Measurements from ENCODE around the gene CSRNP3.

Gene CSRNP3

GRCh38 chr2:165435611-165436010 lies 33.9 kb upstream of the CSRNP3 start:
- TF ChIP-seq, protein P1, sequence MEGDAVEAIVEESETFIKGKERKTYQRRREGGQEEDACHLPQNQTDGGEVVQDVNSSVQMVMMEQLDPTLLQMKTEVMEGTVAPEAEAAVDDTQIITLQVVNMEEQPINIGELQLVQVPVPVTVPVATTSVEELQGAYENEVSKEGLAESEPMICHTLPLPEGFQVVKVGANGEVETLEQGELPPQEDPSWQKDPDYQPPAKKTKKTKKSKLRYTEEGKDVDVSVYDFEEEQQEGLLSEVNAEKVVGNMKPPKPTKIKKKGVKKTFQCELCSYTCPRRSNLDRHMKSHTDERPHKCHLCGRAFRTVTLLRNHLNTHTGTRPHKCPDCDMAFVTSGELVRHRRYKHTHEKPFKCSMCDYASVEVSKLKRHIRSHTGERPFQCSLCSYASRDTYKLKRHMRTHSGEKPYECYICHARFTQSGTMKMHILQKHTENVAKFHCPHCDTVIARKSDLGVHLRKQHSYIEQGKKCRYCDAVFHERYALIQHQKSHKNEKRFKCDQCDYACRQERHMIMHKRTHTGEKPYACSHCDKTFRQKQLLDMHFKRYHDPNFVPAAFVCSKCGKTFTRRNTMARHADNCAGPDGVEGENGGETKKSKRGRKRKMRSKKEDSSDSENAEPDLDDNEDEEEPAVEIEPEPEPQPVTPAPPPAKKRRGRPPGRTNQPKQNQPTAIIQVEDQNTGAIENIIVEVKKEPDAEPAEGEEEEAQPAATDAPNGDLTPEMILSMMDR (conservative IDR thresholded peaks at IDR 0.05; ENCODE audit: low read length), result no peak
- TF ChIP-seq EZH2phosphoT487 (IDR thresholded peaks at IDR 0.05; ENCODE audit: borderline replicate concordance), result no peak
- H3F3A ChIP-seq (ENCODE audit: low read depth), result no peaks in the 10 kb centered on the region
- no peaks in the 10 kb centered on the region for H3K36me3 ChIP-seq (ENCODE audit: insufficient read depth, low read length)
- no peaks in the 10 kb centered on the region for H3K9me2 ChIP-seq (replicated peaks; ENCODE audit: low read depth, low read length)
- H3K4me2 ChIP-seq (ENCODE audit: low read depth, low read length, poor library complexity, severe bottlenecking), result no peak overlapping the region
- H3K4me3 ChIP-seq (ENCODE audit: low read length, poor library complexity, severe bottlenecking), result no peak overlapping the region
- no peak overlapping the region for H2AFZ ChIP-seq (ENCODE audit: low read length)
- H3K79me2 ChIP-seq (ENCODE audit: insufficient read depth, low read length), result no peaks in the 10 kb centered on the region
- peaks cover 13% of the 10 kb centered on the region for H3K4me1 ChIP-seq (ENCODE audit: insufficient read depth, low read length, poor library complexity, severe bottlenecking)
- no peak overlapping the region for H3K9ac ChIP-seq (ENCODE audit: low read depth, low read length, poor library complexity, severe bottlenecking)
- H4K20me1 ChIP-seq (ENCODE audit: insufficient read depth, low read length, poor library complexity, severe bottlenecking), result no peaks in the 10 kb centered on the region
- H3K27me3 ChIP-seq (ENCODE audit: insufficient read depth, low read length, poor library complexity, severe bottlenecking), result no peaks in the 10 kb centered on the region
- no peaks in the 10 kb centered on the region for H3K9me3 ChIP-seq (ENCODE audit: insufficient read depth, low read depth, low read length)

DNA sequence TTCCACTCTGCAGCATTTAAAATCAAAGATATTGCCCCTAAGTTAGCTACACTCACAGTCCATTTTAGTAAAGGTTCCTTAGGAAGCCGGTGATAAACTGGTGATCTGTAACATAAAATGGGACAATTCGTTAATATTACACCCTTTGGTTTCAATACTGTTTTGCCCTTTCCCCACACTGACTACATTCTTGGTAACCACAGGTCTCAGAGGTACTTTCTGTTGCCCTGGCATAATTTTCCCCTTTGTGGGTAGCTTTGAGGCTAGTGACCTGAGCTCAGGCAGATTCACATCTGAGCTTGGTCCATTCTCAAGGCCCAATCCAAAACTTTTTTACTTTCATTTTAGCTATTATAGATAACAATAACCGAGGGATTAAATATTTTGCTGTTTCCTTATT lies 32.9 kb upstream of the CSRNP3 start:
- H3K4me1 ChIP-seq (ENCODE audit: insufficient read depth, low read length, poor library complexity, severe bottlenecking), result peaks cover 13% of the 10 kb centered on the region
- no peaks in the 10 kb centered on the region for H3K9me3 ChIP-seq (ENCODE audit: insufficient read depth, low read depth, low read length)
- no peak for TF ChIP-seq EZH2phosphoT487 (IDR thresholded peaks at IDR 0.05; ENCODE audit: borderline replicate concordance)
- TF ChIP-seq, protein P1 (conservative IDR thresholded peaks at IDR 0.05; ENCODE audit: low read length), result no peak
- H3K9ac ChIP-seq (ENCODE audit: low read depth, low read length, poor library complexity, severe bottlenecking), result no peak overlapping the region
- H3K27me3 ChIP-seq (ENCODE audit: insufficient read depth, low read length, poor library complexity, severe bottlenecking), result no peaks in the 10 kb centered on the region
- H3K4me3 ChIP-seq (ENCODE audit: low read length, poor library complexity, severe bottlenecking), result no peak overlapping the region
- no peaks in the 10 kb centered on the region for H4K20me1 ChIP-seq (ENCODE audit: insufficient read depth, low read length, poor library complexity, severe bottlenecking)
- no peaks in the 10 kb centered on the region for H3F3A ChIP-seq (ENCODE audit: low read depth)
- no peak overlapping the region for H2AFZ ChIP-seq (ENCODE audit: low read length)
- H3K4me2 ChIP-seq (ENCODE audit: low read depth, low read length, poor library complexity, severe bottlenecking), result peak overlapping the region; percentile 29
- H3K79me2 ChIP-seq (ENCODE audit: insufficient read depth, low read length), result no peaks in the 10 kb centered on the region
- no peaks in the 10 kb centered on the region for H3K36me3 ChIP-seq (ENCODE audit: insufficient read depth, low read length)
- H3K9me2 ChIP-seq (replicated peaks; ENCODE audit: low read depth, low read length), result no peaks in the 10 kb centered on the region

DNA sequence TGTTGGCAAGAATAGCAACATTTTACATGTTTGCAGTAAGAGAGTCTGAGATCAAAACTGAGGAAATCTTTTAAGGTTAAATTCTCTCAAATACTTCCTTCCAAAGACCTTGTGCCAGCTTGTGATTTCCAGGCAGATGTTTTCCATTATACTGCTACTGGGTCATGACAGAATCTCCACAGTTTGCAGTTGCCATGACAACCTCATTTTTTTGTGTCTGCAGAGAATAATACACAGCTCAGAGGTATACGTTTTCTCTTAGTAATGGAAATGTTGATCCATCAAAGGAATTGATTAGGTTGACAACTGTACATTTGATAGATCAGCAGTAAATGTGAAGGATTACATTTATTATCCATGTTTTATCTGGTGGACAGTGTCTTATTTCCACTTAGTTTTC lies 29.1 kb upstream of the CSRNP3 start:
- TF ChIP-seq, protein P1 (conservative IDR thresholded peaks at IDR 0.05; ENCODE audit: low read length), result no peak
- TF ChIP-seq EZH2phosphoT487 (IDR thresholded peaks at IDR 0.05; ENCODE audit: borderline replicate concordance), result no peak
- Histone ChIP-seq H3K9me2 (replicated peaks; ENCODE audit: low read depth, low read length) (no peaks in the 10 kb centered on the region), H3K9ac (ENCODE audit: low read depth, low read length, poor library complexity, severe bottlenecking) (no peak overlapping the region), H2AFZ (ENCODE audit: low read length) (no peak overlapping the region), H3F3A (ENCODE audit: low read depth) (no peaks in the 10 kb centered on the region), H3K4me3 (ENCODE audit: low read length, poor library complexity, severe bottlenecking) (no peak overlapping the region), H3K27me3 (ENCODE audit: insufficient read depth, low read length, poor library complexity, severe bottlenecking) (no peaks in the 10 kb centered on the region), H3K36me3 (ENCODE audit: insufficient read depth, low read length) (no peaks in the 10 kb centered on the region), H3K4me2 (ENCODE audit: low read depth, low read length, poor library complexity, severe bottlenecking) (no peak overlapping the region), H3K9me3 (ENCODE audit: insufficient read depth, low read depth, low read length) (no peaks in the 10 kb centered on the region), H3K79me2 (ENCODE audit: insufficient read depth, low read length) (no peaks in the 10 kb centered on the region), H4K20me1 (ENCODE audit: insufficient read depth, low read length, poor library complexity, severe bottlenecking) (no peaks in the 10 kb centered on the region), H3K4me1 (ENCODE audit: insufficient read depth, low read length, poor library complexity, severe bottlenecking) (peaks cover 25% of the 10 kb centered on the region)

All from Loucy (cell line).